CD4-positive, alpha-beta memory T cell (primary cell): ENCODE results near the gene HTR2B. TPM values are rescaled to one million over a fixed set of nuclear protein-coding genes. Genes with fewer than 3 reads are reported as not detected.
A peak's percentile ranks its signal among the peaks of the same experiment; 100 is the strongest.

Experiments used
- CTCF ChIA-PET: fragments of 350-600 bp; sonication (Branson Sonifier 250); formaldehyde crosslinking; loops from one replicate; lab custom pipeline; 2021; ENCODE audit warnings: inconsistent platforms; ENCODE audit not compliant: partially characterized antibody; lab: Charles Lee
- POLR2A ChIA-PET: fragments of 350-600 bp; sonication (Branson Sonifier 250); formaldehyde crosslinking; loops from one replicate; lab custom pipeline; 2021; ENCODE audit not compliant: partially characterized antibody; lab: Charles Lee
- DNase-seq, 5 donors: peaks; one replicate each; pipeline versions ENCODE4 v3.0.0 to v3.0.0-alpha.2; 2020 to 2022; ENCODE audit warnings: mixed read lengths in 1 of 5
- H3K27ac ChIP-seq: one replicate; pipeline ENCODE4 v1.7.0; 2013; ENCODE audit warnings: low read depth, low read length
- H3K27me3 ChIP-seq: 2 replicates; pipeline ENCODE4 v1.7.0; 2013; ENCODE audit warnings: mild to moderate bottlenecking, low read length, moderate library complexity; ENCODE audit not compliant: insufficient read depth
- H3K36me3 ChIP-seq: 2 replicates; pipeline ENCODE4 v1.7.0; 2013; ENCODE audit warnings: mild to moderate bottlenecking, low read length, moderate library complexity; ENCODE audit not compliant: insufficient read depth
- H3K4me1 ChIP-seq: 2 replicates; pipeline ENCODE4 v1.7.0; 2013; ENCODE audit warnings: mild to moderate bottlenecking, low read length, moderate library complexity; ENCODE audit not compliant: insufficient read depth
- H3K4me3 ChIP-seq, 2 donors: one replicate each; pipeline ENCODE4 v1.7.0; 2013; ENCODE audit warnings: low read length in 2 of 2, mild to moderate bottlenecking in 1 of 2
- H3K9me3 ChIP-seq, 2 donors: one replicate each; pipeline ENCODE4 v1.7.0; 2013; ENCODE audit warnings: low read length in 2 of 2, control low read depth in 1 of 2; ENCODE audit not compliant: control insufficient read depth in 1 of 2
- H3K27ac Mint-ChIP-seq, 7 donors: one replicate each; pipeline ENCODE4 v1.8.0; 2020 to 2021; ENCODE audit warnings: mixed read lengths in 7 of 7, mild to moderate bottlenecking in 6 of 7, inconsistent platforms in 3 of 7, moderate library complexity in 3 of 7
- H3K27me3 Mint-ChIP-seq, 2 donors: one replicate each; pipeline ENCODE4 v1.8.0; 2020 to 2021; ENCODE audit warnings: mixed read lengths in 2 of 2
- H3K36me3 Mint-ChIP-seq, 2 donors: one replicate each; pipeline ENCODE4 v1.8.0; 2020 to 2021; ENCODE audit warnings: mixed read lengths in 2 of 2, inconsistent platforms in 1 of 2, mild to moderate bottlenecking in 1 of 2
- H3K4me1 Mint-ChIP-seq, 4 donors: one replicate each; pipeline ENCODE4 v1.8.0; 2020 to 2021; ENCODE audit warnings: mixed read lengths in 4 of 4, mild to moderate bottlenecking in 1 of 4
- H3K4me3 Mint-ChIP-seq, 8 donors: one replicate each; pipeline ENCODE4 v1.8.0; 2020 to 2021; ENCODE audit warnings: mixed read lengths in 8 of 8, mild to moderate bottlenecking in 7 of 8, moderate library complexity in 6 of 8, inconsistent platforms in 3 of 8
- H3K9me3 Mint-ChIP-seq, 8 donors: one replicate each; pipeline ENCODE4 v1.8.0; 2020 to 2021; ENCODE audit warnings: mixed read lengths in 8 of 8, mild to moderate bottlenecking in 5 of 8, inconsistent platforms in 3 of 8, moderate library complexity in 1 of 8
- intact Hi-C: fragments of 100-400 bp; cut with micrococcal nuclease; formaldehyde crosslinking; loops from one replicate; pipeline ENCODE4 v1.15.1; 2023
- polyA plus RNA-seq, 2 donors: library from polyadenylated mRNA; unstranded; fragments of 300-500 nt; fragmentation: Illumina TruSeq; gene quantifications; one replicate each; pipeline ENCODE4 v1.2.3, GENCODE V29; 2021
- total RNA-seq, 2 experiments: library from RNA; stranded (reverse); gene quantifications; one replicate each; pipeline ENCODE4 v1.2.3, GENCODE V29; 2021

HTR2B gene
- total and polyA plus RNA-seq, 4 experiments from 2014 or later: 0.10 to 0.21 TPM; not detected in 2

DNA sequence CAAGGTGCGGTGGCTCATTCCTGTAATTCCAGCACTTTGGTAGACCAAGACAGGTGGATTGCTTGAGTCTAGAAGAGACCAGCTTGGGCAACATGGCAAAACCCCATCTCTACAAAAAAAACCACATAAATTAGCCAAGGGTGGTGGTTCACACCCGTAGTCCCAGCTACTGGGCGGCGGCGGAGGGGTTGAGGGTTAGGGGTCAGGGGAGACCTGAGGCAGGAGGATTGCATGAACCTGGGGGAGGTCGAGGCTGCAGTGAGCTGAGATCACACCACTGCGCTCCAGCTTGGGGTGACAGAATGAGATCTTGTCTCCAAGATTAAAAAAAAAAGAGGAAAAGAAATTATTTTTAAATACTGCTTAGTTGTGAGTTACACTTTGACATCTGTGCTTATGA, 1.3 kb upstream of the HTR2B start:
- Mint-ChIP-seq H3K27me3 (no peaks in the 10 kb centered on the region), H3K27ac (no peak overlapping the region), H3K4me1 (peaks cover 16 to 27% (median 23%) of the 10 kb centered on the region in 4 donors), H3K4me3 (no peak overlapping the region), H3K36me3 (peaks cover 0 to 7% of the 10 kb centered on the region in 2 donors), H3K9me3 (no peaks in the 10 kb centered on the region)
- intact Hi-C loops: no loop called here
- Histone ChIP-seq H3K9me3 (no peaks in the 10 kb centered on the region), H3K4me1 (peaks cover 23% of the 10 kb centered on the region), H3K27ac (no peak overlapping the region), H3K4me3 (no peak overlapping the region), H3K27me3 (no peaks in the 10 kb centered on the region), H3K36me3 (no peaks in the 10 kb centered on the region)
- ChIA-PET CTCF (interaction anchor here (1.1 to 1.4 kb wide), 2 partner anchors 22 to 25 kb away, joined by 3 read pairs; no protein-coding TSS in a partner anchor), POLR2A (no interaction called here)
- no peak for DNase-seq

- Mint-ChIP-seq H3K27me3 (no peaks in the 10 kb centered on the region), H3K36me3 (peaks cover 1 to 15% of the 10 kb centered on the region in 2 donors), H3K9me3 (no peaks in the 10 kb centered on the region), H3K4me3 (peak overlapping the region in 2 of 8 donors; percentile 13 to 78), H3K27ac (peak overlapping the region in 1 of 7 donors; percentile 10), H3K4me1 (peaks cover 18 to 27% (median 23%) of the 10 kb centered on the region in 4 donors)
- no peak for DNase-seq
- Histone ChIP-seq H3K4me1 (peaks cover 23% of the 10 kb centered on the region), H3K4me3 (no peak overlapping the region), H3K9me3 (no peaks in the 10 kb centered on the region), H3K36me3 (no peaks in the 10 kb centered on the region), H3K27me3 (no peaks in the 10 kb centered on the region), H3K27ac (no peak overlapping the region)
- intact Hi-C loops: no loop called here
- CTCF ChIA-PET: interaction anchor here (1.5 kb wide), 1 partner anchor 16 kb away, joined by 3 read pairs; no protein-coding TSS in a partner anchor
- POLR2A ChIA-PET: no interaction called here
Measured at GRCh38 chr2:231123362-231123898, 1.4 kb downstream of the HTR2B start.

GRCh38 chr2:231118614-231118942, 6.3 kb downstream of the HTR2B start:
- peaks cover 3% of the 10 kb centered on the region for H3K4me1 ChIP-seq
- Mint-ChIP-seq H3K27me3 (no peaks in the 10 kb centered on the region), H3K4me3 (no peak overlapping the region), H3K4me1 (peaks cover 5 to 11% (median 7%) of the 10 kb centered on the region in 4 donors), H3K27ac (no peak overlapping the region), H3K9me3 (no peaks in the 10 kb centered on the region), H3K36me3 (peaks cover 4 to 20% of the 10 kb centered on the region in 2 donors)
- H3K27me3 ChIP-seq: no peaks in the 10 kb centered on the region
- H3K36me3 ChIP-seq: no peaks in the 10 kb centered on the region
- H3K4me3 ChIP-seq: no peak overlapping the region
- ChIA-PET POLR2A (no interaction called here), CTCF (no interaction called here)
- H3K27ac ChIP-seq: no peak overlapping the region
- no peaks in the 10 kb centered on the region for H3K9me3 ChIP-seq
- DNase-seq: no peak
- intact Hi-C loops: no loop called here

DNA sequence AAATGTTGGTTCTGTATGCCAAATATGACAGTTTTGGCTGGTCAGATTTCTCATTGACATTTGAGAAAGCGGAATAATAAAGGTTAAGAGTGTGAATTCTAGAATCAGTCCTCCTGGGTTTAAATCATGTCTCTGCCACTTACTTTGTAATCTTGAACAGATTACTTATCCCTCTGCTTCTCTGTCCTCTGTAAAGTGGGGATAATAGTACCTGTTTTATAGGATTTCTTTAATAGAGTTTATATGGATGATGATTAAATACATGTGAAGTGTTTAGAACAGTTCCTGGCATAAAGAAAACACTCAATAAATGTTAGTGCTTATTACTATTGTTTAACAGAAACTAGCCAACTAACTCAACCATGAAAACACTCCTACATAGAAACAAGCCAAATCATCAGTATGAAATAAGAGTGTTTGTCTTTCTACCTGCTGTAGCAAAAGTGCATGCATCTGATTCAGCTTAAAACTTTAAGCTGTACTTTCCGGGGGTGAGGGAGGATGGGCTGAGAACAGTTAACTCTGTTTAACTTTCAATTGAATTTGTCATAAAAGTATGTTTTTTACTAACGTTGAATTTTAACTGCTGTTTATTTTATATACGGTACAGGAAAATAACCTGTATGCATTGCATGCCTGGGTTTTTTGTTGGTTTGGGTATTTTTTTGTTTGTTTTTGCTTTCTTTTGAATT, 6.8 kb downstream of the HTR2B start:
- Histone ChIP-seq H3K27me3 (no peaks in the 10 kb centered on the region), H3K27ac (no peak overlapping the region), H3K9me3 (no peaks in the 10 kb centered on the region), H3K4me3 (no peak overlapping the region), H3K4me1 (no peaks in the 10 kb centered on the region), H3K36me3 (no peaks in the 10 kb centered on the region)
- Mint-ChIP-seq H3K36me3 (peaks cover 8 to 24% of the 10 kb centered on the region in 2 donors), H3K4me1 (peaks cover 0 to 6% (median 2%) of the 10 kb centered on the region in 4 donors), H3K4me3 (no peak overlapping the region), H3K27me3 (no peaks in the 10 kb centered on the region), H3K27ac (peak overlapping the region in 1 of 7 donors; percentile 53), H3K9me3 (no peaks in the 10 kb centered on the region)
- DNase-seq: no peak
- intact Hi-C loops: no loop called here
- ChIA-PET POLR2A (no interaction called here), CTCF (no interaction called here)

DNA sequence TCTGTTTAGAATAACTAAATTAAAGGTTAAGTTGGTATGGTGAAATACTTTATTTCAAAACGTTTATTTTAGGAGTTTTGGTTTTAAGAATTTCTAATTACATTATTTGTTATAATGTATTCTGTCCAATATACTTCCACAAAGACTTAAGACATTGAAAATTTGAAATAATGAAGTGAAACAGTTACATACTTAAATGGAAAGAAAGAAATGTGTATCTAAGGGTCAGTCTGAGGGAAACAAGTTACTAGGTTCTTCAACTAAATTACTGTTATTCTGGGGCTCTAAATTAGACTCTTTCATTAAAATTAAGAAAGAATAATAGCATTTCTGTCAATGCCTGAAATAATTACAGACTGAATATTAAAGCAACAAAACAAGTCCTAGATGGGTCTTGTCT, 7.7 kb downstream of the HTR2B start:
- H3K36me3 Mint-ChIP-seq: peaks cover 12 to 30% of the 10 kb centered on the region in 2 donors
- H3K4me1 Mint-ChIP-seq: peaks cover 0 to 6% (median 2%) of the 10 kb centered on the region in 4 donors
- H3K9me3 Mint-ChIP-seq: no peaks in the 10 kb centered on the region
- Histone ChIP-seq H3K9me3 (no peaks in the 10 kb centered on the region), H3K36me3 (no peaks in the 10 kb centered on the region), H3K27ac (no peak overlapping the region), H3K4me3 (no peak overlapping the region), H3K27me3 (no peaks in the 10 kb centered on the region), H3K4me1 (no peaks in the 10 kb centered on the region)
- no peaks in the 10 kb centered on the region for H3K27me3 Mint-ChIP-seq
- intact Hi-C loops: no loop called here
- CTCF ChIA-PET: interaction anchor here (1.1 kb wide), 1 partner anchor 13 kb away, joined by 5 read pairs; no protein-coding TSS in a partner anchor
- DNase-seq: no peak
- H3K27ac Mint-ChIP-seq: no peak overlapping the region
- POLR2A ChIA-PET: no interaction called here
- H3K4me3 Mint-ChIP-seq: no peak overlapping the region

DNA sequence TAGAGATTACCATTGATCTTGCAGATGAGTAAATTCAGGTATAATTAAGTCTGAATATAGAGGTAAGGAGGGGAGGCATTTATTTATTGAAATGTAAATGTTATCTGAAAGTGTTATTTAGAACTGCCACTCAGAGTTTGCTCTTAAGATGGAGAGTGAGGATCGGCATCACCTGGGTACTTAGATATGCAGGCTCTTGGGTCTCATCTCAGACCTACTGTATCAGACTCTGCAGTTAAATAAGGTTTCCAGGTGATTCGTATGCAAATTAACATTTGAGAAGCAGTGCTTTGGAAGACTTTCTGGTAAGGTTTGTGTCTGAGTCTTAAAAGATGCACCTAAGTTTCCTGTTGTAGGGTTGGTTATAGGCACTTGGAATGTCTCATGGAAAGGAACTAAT, 9.2 kb downstream of the HTR2B start:
- Histone ChIP-seq H3K36me3 (no peaks in the 10 kb centered on the region), H3K27me3 (no peaks in the 10 kb centered on the region), H3K4me1 (no peaks in the 10 kb centered on the region), H3K4me3 (no peak overlapping the region), H3K27ac (no peak overlapping the region), H3K9me3 (no peaks in the 10 kb centered on the region)
- Mint-ChIP-seq H3K36me3 (peaks cover 25 to 43% of the 10 kb centered on the region in 2 donors), H3K4me1 (peaks cover 0 to 6% (median 2%) of the 10 kb centered on the region in 4 donors), H3K27ac (no peak overlapping the region), H3K9me3 (no peaks in the 10 kb centered on the region), H3K27me3 (no peaks in the 10 kb centered on the region), H3K4me3 (no peak overlapping the region)
- CTCF ChIA-PET: interaction anchor here (1.1 kb wide), 1 partner anchor 11 kb away, joined by 5 read pairs; no protein-coding TSS in a partner anchor
- intact Hi-C loops: no loop called here
- DNase-seq: no peak
- POLR2A ChIA-PET: no interaction called here

DNA sequence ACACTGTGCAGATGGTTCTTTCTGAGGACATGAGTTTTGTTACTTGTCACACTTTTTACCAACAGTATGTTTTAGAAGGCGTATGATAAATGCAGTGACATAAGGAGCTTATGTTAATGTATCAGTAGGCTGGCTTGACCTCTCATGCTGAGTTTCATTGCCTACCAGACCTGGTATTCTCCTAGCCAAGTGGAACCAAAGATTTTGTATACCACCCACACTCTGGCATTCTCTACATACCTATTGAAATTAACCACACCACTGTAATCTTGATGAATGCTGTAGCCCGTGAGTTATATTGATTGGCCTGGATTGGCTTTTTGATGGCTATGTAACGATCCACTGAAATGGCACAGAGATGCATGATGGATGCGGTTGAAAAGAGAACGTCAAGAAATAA, 11.4 kb downstream of the HTR2B start:
- CTCF ChIA-PET: no interaction called here
- intact Hi-C loops: no loop called here
- Mint-ChIP-seq H3K27ac (no peak overlapping the region), H3K4me1 (peaks cover 0 to 6% (median under 1%) of the 10 kb centered on the region in 4 donors), H3K4me3 (no peak overlapping the region), H3K27me3 (no peaks in the 10 kb centered on the region), H3K36me3 (peaks cover 43 to 51% of the 10 kb centered on the region in 2 donors), H3K9me3 (no peaks in the 10 kb centered on the region)
- Histone ChIP-seq H3K4me3 (no peak overlapping the region), H3K9me3 (no peaks in the 10 kb centered on the region), H3K27ac (no peak overlapping the region), H3K27me3 (no peaks in the 10 kb centered on the region), H3K4me1 (no peaks in the 10 kb centered on the region), H3K36me3 (peaks cover 8% of the 10 kb centered on the region)
- POLR2A ChIA-PET: no interaction called here
- DNase-seq: no peak
